Neural progenitor cell (in vitro differentiated cells): ENCODE data around the gene DPAGT1.

Experiments
- CTCF ChIP-seq: fragments of 200-600 bp; sonication (generic); IDR thresholded peaks from 2 replicates; pipeline ENCODE4 v1.5.1; 2017; ENCODE audit warnings: antibody characterized with exemption, mild to moderate bottlenecking
- EZH2phosphoT487 ChIP-seq: fragments of 200-600 bp; sonication (generic); IDR thresholded peaks from 2 replicates; pipeline ENCODE4 v1.6.1; 2017; ENCODE audit warnings: antibody characterized with exemption

GRCh38 chr11:119081682-119082260 is 19.9 kb downstream of the DPAGT1 start:
- TF ChIP-seq CTCF (no peak), EZH2phosphoT487 (no peak)
